Retinal pigment epithelial cell (primary cell): ENCODE data around the gene ZNF750.

Source experiments
- DNase-seq: peaks from one replicate; pipeline ENCODE4 v3.0.0-alpha.2; 2010; ENCODE audit warnings: low read depth
- H3K4me3 ChIP-seq: 2 replicates; pipeline ENCODE4 v1.5.1; 2011; ENCODE audit warnings: mild to moderate bottlenecking, low read length, control low read depth, moderate library complexity
- CTCF ChIP-seq: conservative IDR thresholded peaks from 2 replicates; pipeline ENCODE4 v1.5.1; 2011; ENCODE audit warnings: low read depth, low read length, control low read depth, inconsistent platforms

ZNF750 gene

GRCh38 chr17:82862737-82863382, 23.0 kb upstream of the ZNF750 start:
- DNase-seq: peak; percentile 65
- H3K4me3 ChIP-seq: no peak overlapping the region
- no peak for TF ChIP-seq CTCF

GRCh38 chr17:82862191-82862590, 22.4 kb upstream of the ZNF750 start:
- no peak for DNase-seq
- H3K4me3 ChIP-seq: no peak overlapping the region
- TF ChIP-seq CTCF: no peak

- no peak for DNase-seq
- TF ChIP-seq CTCF: no peak
- no peak overlapping the region for H3K4me3 ChIP-seq
Observed at GRCh38 chr17:82861393-82861775, 21.6 kb upstream of the ZNF750 start.

- no peak for DNase-seq
- H3K4me3 ChIP-seq: no peak overlapping the region
- TF ChIP-seq CTCF: no peak
Observed at GRCh38 chr17:82860606-82861392, 21.0 kb upstream of the ZNF750 start.

- peak; percentile 95 for DNase-seq
- TF ChIP-seq CTCF: no peak
- peak overlapping the region; percentile 30 for H3K4me3 ChIP-seq
Observed at GRCh38 chr17:82859431-82860403, 19.9 kb upstream of the ZNF750 start.

GRCh38 chr17:82858376-82859126, 18.7 kb upstream of the ZNF750 start:
- DNase-seq: no peak
- no peak for TF ChIP-seq CTCF
- H3K4me3 ChIP-seq: no peak overlapping the region
